Measurements from ENCODE around the gene DYNLL1. TPM values are rescaled to one million over a fixed set of nuclear protein-coding genes. Genes with fewer than 3 reads are reported as not detected.

DYNLL1 gene
- total and polyA plus RNA-seq, 2 experiments from 2014 or later: 186 to 546 TPM

DNA sequence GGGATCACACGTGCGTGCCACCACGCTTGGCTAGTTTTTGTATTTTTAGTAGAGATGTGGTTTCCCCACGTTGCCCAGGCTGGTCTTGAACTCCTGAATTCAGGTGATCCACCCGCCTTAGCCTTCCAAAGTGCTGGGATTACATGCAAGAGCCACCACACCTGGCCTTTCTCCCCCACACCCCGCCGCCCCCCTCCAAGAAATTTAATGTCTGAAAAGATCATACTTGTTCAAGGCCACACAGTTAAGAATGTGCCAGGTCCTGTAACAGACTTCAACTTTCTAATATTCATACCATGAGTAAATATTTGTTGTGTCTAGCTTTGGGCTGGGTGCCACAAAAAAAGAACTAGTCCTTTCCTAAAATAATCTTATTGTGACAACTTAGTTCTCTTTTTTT lies 40.6 kb upstream of the DYNLL1 start:
- Histone ChIP-seq H3K27ac (no peak overlapping the region), H3K4me1 (ENCODE audit: low read depth) (no peaks in the 10 kb centered on the region), H3K9me3 (ENCODE audit: low read depth) (no peaks in the 10 kb centered on the region), H3K4me3 (no peak overlapping the region), H3K27me3 (no peaks in the 10 kb centered on the region), H3K36me3 (peaks cover 37% of the 10 kb centered on the region)
- no peak for DNase-seq (ENCODE audit: low read depth in 1 of 2, low spot score in 1 of 2)
- no peak for TF ChIP-seq CTCF (IDR thresholded peaks at IDR 0.05; ENCODE audit: low read depth, low read length)

DNA sequence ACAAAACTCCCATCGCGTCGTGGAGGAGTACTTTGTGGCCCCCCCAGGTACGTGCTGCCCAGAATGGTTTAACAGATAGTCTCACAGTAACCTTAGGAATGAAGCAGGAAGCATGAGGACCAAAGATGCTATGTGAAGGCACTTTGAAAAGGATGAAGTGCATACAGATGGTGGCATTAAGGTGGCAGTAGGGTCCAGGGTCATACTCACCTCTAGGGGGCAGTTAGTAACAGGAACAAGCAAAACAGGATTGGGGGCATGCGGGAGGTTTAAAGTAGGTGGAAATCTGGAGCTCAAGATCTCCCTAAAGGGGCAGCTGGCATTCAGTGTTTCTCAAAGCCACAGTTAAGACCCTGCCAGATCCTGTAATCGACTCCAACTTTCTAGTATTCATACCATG lies 38.8 kb upstream of the DYNLL1 start:
- Histone ChIP-seq H3K36me3 (peaks cover 52% of the 10 kb centered on the region), H3K9me3 (ENCODE audit: low read depth) (no peaks in the 10 kb centered on the region), H3K4me3 (no peak overlapping the region), H3K27ac (no peak overlapping the region), H3K4me1 (ENCODE audit: low read depth) (no peaks in the 10 kb centered on the region), H3K27me3 (no peaks in the 10 kb centered on the region)
- peak; percentile 31 for TF ChIP-seq CTCF (IDR thresholded peaks at IDR 0.05; ENCODE audit: low read depth, low read length)
- DNase-seq (ENCODE audit: low read depth in 1 of 2, low spot score in 1 of 2): peak in 1 of 2 donors; percentile 6

DNA sequence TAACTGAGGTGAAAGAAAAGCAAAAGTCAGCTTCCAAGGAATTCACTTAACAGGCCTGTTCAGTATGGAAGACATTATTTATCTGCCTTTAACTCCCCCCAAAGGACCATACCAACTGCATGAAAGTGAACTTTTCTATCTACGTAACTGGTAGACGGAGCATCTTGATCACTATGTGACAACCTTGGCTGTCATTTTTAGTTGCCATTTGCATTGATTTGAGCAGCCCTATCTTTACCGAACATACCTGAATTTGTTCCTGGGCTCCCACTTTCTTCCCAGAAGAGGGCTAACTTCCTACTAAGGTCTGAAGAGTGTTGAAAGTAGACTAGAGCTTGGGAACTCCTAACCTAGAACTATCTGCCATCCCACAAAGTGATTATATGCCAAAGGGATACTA lies 35.8 kb upstream of the DYNLL1 start:
- Histone ChIP-seq H3K4me1 (ENCODE audit: low read depth) (no peaks in the 10 kb centered on the region), H3K4me3 (no peak overlapping the region), H3K27me3 (no peaks in the 10 kb centered on the region), H3K36me3 (peaks cover 71% of the 10 kb centered on the region), H3K9me3 (ENCODE audit: low read depth) (no peaks in the 10 kb centered on the region), H3K27ac (no peak overlapping the region)
- no peak for TF ChIP-seq CTCF (IDR thresholded peaks at IDR 0.05; ENCODE audit: low read depth, low read length)
- no peak for DNase-seq (ENCODE audit: low read depth in 1 of 2, low spot score in 1 of 2)

- TF ChIP-seq CTCF (IDR thresholded peaks at IDR 0.05; ENCODE audit: low read depth, low read length): no peak
- no peaks in the 10 kb centered on the region for H3K9me3 ChIP-seq (ENCODE audit: low read depth)
- no peaks in the 10 kb centered on the region for H3K27me3 ChIP-seq
- no peak overlapping the region for H3K27ac ChIP-seq
- peaks cover 79% of the 10 kb centered on the region for H3K36me3 ChIP-seq
- no peak overlapping the region for H3K4me3 ChIP-seq
- no peak for DNase-seq (ENCODE audit: low read depth in 1 of 2, low spot score in 1 of 2)
- H3K4me1 ChIP-seq (ENCODE audit: low read depth): no peaks in the 10 kb centered on the region
These were observed 33.7 kb upstream of the DYNLL1 start for GRCh38 chr12:120462099-120462640.

- Histone ChIP-seq H3K27ac (no peak overlapping the region), H3K27me3 (no peaks in the 10 kb centered on the region), H3K4me3 (no peak overlapping the region), H3K9me3 (ENCODE audit: low read depth) (no peaks in the 10 kb centered on the region), H3K4me1 (ENCODE audit: low read depth) (peaks cover 4% of the 10 kb centered on the region), H3K36me3 (peaks cover 75% of the 10 kb centered on the region)
- TF ChIP-seq CTCF (IDR thresholded peaks at IDR 0.05; ENCODE audit: low read depth, low read length): no peak
- no peak for DNase-seq (ENCODE audit: low read depth in 1 of 2, low spot score in 1 of 2)
These were observed 32.2 kb upstream of the DYNLL1 start for GRCh38 chr12:120463712-120464111.

DNA sequence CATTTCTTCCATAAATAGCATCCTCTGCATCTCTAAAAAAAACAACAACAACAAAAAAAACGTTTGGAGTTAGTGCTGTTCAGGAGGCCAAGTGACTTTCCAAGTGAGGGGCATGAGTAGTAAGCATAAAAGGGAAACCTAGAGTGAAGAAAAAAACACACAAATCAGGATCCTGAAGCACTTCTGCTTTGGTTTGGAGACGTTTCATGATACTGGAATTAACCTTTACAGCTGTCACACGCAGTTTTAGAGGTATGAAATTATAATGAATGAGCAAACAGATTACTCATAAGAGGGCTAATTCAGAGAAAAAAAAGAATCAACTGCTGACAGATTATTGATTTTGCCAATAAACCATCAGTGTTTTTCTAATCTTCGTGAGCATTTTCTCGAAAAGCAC lies 30.2 kb upstream of the DYNLL1 start:
- Histone ChIP-seq H3K9me3 (ENCODE audit: low read depth) (no peaks in the 10 kb centered on the region), H3K27ac (no peak overlapping the region), H3K4me1 (ENCODE audit: low read depth) (peaks cover 4% of the 10 kb centered on the region), H3K27me3 (no peaks in the 10 kb centered on the region), H3K36me3 (peaks cover 57% of the 10 kb centered on the region), H3K4me3 (no peak overlapping the region)
- TF ChIP-seq CTCF (IDR thresholded peaks at IDR 0.05; ENCODE audit: low read depth, low read length): no peak
- no peak for DNase-seq (ENCODE audit: low read depth in 1 of 2, low spot score in 1 of 2)

Data from cardiac muscle cell (in vitro differentiated cells and primary cell).